Measurements from ENCODE around the gene CATSPER1. TPM values are rescaled to one million over a fixed set of nuclear protein-coding genes. Genes with fewer than 3 reads are reported as not detected.

CATSPER1 gene
- total and polyA plus RNA-seq, 2 experiments from 2014 or later: not detected

DNA sequence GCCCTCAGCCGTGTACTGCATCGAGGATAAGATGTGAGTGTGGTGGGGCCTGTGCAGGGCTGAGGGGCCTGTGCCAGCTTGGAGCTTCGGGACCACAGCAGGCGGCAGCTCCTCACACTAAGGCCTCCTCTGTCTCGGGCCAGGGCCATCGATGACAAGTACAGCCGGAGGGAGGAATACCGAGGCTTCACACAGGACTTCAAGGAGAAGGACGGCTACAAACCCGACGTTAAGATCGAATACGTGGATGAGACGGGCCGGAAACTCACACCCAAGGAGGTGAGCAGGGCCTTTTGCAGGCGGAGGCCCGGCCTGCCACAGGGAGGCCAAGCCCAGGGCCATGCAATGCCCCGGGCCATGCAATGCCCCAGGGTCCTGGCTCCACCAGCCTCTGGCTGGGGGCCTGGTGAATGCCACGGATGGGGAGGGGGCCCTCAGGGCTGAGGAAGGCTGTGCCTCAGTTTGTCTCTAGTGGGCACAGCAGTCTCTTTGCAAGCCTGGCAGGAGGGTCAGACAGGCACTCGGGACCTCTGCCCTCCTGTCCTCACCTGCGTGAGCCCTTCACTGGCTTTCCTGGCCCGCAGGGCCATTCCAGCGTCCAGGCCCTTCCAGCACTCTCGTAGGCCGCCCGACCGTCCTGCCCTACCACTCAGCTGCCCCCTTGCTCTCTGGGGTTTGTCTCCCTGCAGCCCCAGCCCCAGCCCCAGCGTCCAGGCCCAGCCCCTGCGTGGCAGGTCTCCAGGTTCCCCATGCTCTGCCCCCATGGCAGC, 48.5 kb downstream of the CATSPER1 start:
- no peak for TF ChIP-seq CTCF (IDR thresholded peaks at IDR 0.05; ENCODE audit: low read depth, low read length)
- no peak for DNase-seq (ENCODE audit: low read depth in 1 of 2, low spot score in 1 of 2)
- no peak overlapping the region for H3K4me3 ChIP-seq
- H3K9me3 ChIP-seq (ENCODE audit: low read depth): no peaks in the 10 kb centered on the region
- peaks cover 26% of the 10 kb centered on the region for H3K36me3 ChIP-seq
- H3K27me3 ChIP-seq: no peaks in the 10 kb centered on the region
- no peaks in the 10 kb centered on the region for H3K4me1 ChIP-seq (ENCODE audit: low read depth)
- H3K27ac ChIP-seq: no peak overlapping the region

DNA sequence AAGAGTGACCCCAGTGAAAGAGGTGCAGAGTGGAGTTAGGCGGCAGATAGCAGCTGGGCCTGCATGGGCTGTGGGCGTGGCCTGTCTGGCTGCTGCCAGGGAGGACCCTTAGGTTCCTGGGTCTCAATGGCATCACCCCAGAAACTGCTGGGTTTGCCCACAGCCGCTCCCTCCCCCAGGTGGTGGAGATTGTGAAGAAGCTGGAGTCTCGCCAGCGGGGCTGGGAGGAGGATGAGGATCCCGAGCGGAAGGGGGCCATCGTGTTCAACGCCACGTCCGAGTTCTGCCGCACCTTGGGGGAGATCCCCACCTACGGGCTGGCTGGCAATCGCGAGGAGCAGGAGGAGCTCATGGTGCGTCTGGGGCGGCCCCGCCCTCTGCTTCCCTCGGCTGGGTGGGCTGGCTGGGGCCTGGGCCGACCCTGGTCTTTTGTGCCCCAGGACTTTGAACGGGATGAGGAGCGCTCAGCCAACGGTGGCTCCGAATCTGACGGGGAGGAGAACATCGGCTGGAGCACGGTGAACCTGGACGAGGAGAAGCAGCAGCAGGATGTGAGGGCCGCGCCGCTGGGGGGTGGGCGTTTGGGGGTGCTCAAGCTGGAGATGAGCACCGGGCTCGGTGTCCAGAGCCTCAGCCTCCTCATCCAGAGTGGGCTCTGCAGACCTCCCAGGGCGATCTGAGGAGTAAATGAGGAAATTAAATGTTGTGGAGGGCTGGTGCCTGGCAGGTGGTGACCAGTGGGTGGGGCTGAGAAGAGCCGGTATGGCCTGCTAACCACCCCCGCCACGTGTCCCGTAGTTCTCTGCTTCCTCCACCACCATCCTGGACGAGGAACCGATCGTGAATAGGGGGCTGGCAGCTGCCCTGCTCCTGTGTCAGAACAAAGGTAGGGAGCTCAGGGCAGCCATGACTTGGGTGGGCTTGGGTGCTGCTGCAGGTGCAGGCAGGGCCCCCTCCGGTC, 49.8 kb downstream of the CATSPER1 start:
- Histone ChIP-seq H3K9me3 (ENCODE audit: low read depth) (no peaks in the 10 kb centered on the region), H3K4me1 (ENCODE audit: low read depth) (no peaks in the 10 kb centered on the region), H3K27ac (no peak overlapping the region), H3K27me3 (no peaks in the 10 kb centered on the region), H3K4me3 (no peak overlapping the region), H3K36me3 (peaks cover 26% of the 10 kb centered on the region)
- no peak for DNase-seq (ENCODE audit: low read depth in 1 of 2, low spot score in 1 of 2)
- TF ChIP-seq CTCF (IDR thresholded peaks at IDR 0.05; ENCODE audit: low read depth, low read length): no peak

- DNase-seq (ENCODE audit: low read depth in 1 of 2, low spot score in 1 of 2): no peak
- H3K4me3 ChIP-seq: no peak overlapping the region
- no peaks in the 10 kb centered on the region for H3K9me3 ChIP-seq (ENCODE audit: low read depth)
- no peak overlapping the region for H3K27ac ChIP-seq
- H3K4me1 ChIP-seq (ENCODE audit: low read depth): no peaks in the 10 kb centered on the region
- no peak for TF ChIP-seq CTCF (IDR thresholded peaks at IDR 0.05; ENCODE audit: low read depth, low read length)
- H3K36me3 ChIP-seq: peaks cover 26% of the 10 kb centered on the region
- no peaks in the 10 kb centered on the region for H3K27me3 ChIP-seq
Measured at GRCh38 chr11:65975771-65976170, 50.5 kb downstream of the CATSPER1 start.

GRCh38 chr11:65973439-65974110, 52.7 kb downstream of the CATSPER1 start:
- Histone ChIP-seq H3K4me3 (no peak overlapping the region), H3K36me3 (peaks cover 18% of the 10 kb centered on the region), H3K9me3 (ENCODE audit: low read depth) (no peaks in the 10 kb centered on the region), H3K27me3 (no peaks in the 10 kb centered on the region), H3K27ac (no peak overlapping the region), H3K4me1 (ENCODE audit: low read depth) (no peaks in the 10 kb centered on the region)
- no peak for DNase-seq (ENCODE audit: low read depth in 1 of 2, low spot score in 1 of 2)
- no peak for TF ChIP-seq CTCF (IDR thresholded peaks at IDR 0.05; ENCODE audit: low read depth, low read length)

GRCh38 chr11:65972116-65972515, 54.2 kb downstream of the CATSPER1 start:
- Histone ChIP-seq H3K27ac (no peak overlapping the region), H3K36me3 (peaks cover 16% of the 10 kb centered on the region), H3K27me3 (no peaks in the 10 kb centered on the region), H3K4me1 (ENCODE audit: low read depth) (no peaks in the 10 kb centered on the region), H3K9me3 (ENCODE audit: low read depth) (no peaks in the 10 kb centered on the region), H3K4me3 (no peak overlapping the region)
- TF ChIP-seq CTCF (IDR thresholded peaks at IDR 0.05; ENCODE audit: low read depth, low read length): no peak
- DNase-seq (ENCODE audit: low read depth in 1 of 2, low spot score in 1 of 2): no peak
